Glutamatergic neuron (in vitro differentiated cells): ENCODE measurements around the gene DUSP14. TPM values are rescaled to one million over a fixed set of nuclear protein-coding genes. Genes with fewer than 3 reads are reported as not detected.

Experiments
- DNase-seq: peaks from one replicate; pipeline ENCODE4 v3.0.0; 2022
- H3K27ac Mint-ChIP-seq: one replicate; pipeline ENCODE4 v1.8.0; 2020; ENCODE audit warnings: mild to moderate bottlenecking, mixed read lengths, inconsistent platforms; ENCODE audit not compliant: unreplicated experiment
- H3K27me3 Mint-ChIP-seq: one replicate; pipeline ENCODE4 v1.8.0; 2020; ENCODE audit warnings: mild to moderate bottlenecking, moderate library complexity, mixed read lengths, inconsistent platforms; ENCODE audit not compliant: unreplicated experiment
- H3K36me3 Mint-ChIP-seq: one replicate; pipeline ENCODE4 v1.8.0; 2020; ENCODE audit warnings: mild to moderate bottlenecking, mixed read lengths, inconsistent platforms; ENCODE audit not compliant: unreplicated experiment
- H3K4me1 Mint-ChIP-seq: one replicate; pipeline ENCODE4 v1.8.0; 2020; ENCODE audit warnings: mild to moderate bottlenecking, low read depth, mixed read lengths, inconsistent platforms; ENCODE audit not compliant: unreplicated experiment
- H3K4me3 Mint-ChIP-seq: one replicate; pipeline ENCODE4 v1.8.0; 2020; ENCODE audit warnings: mild to moderate bottlenecking, mixed read lengths, inconsistent platforms; ENCODE audit not compliant: unreplicated experiment
- H3K9me3 Mint-ChIP-seq: one replicate; pipeline ENCODE4 v1.8.0; 2020; ENCODE audit warnings: mild to moderate bottlenecking, moderate library complexity, mixed read lengths, inconsistent platforms; ENCODE audit not compliant: unreplicated experiment
- CTCF ChIP-seq: fragments of 200-600 bp; sonication (generic); IDR thresholded peaks from one replicate; pipeline ENCODE4 v1.5.0; 2021; ENCODE audit not compliant: partially characterized antibody, unreplicated experiment
- total RNA-seq: library from RNA; stranded (reverse); fragmentation: NEBNext Ultra II Directional; extraction: Animal tissue kit (Norgen Biotek cat#: 25700); gene quantifications from one replicate; pipeline ENCODE4 v1.2.1, GENCODE V29; 2021; ENCODE audit not compliant: unreplicated experiment

Gene DUSP14
- total RNA-seq, 1 donor from 2014 or later: 10.0 TPM

- TF ChIP-seq CTCF: no peak
- no peak for DNase-seq
- no peaks in the 10 kb centered on the region for H3K27me3 Mint-ChIP-seq
- H3K36me3 Mint-ChIP-seq: peaks cover 6% of the 10 kb centered on the region
- no peak overlapping the region for H3K4me3 Mint-ChIP-seq
- H3K27ac Mint-ChIP-seq: no peak overlapping the region
- H3K4me1 Mint-ChIP-seq: peaks cover 9% of the 10 kb centered on the region
- H3K9me3 Mint-ChIP-seq: no peaks in the 10 kb centered on the region
Measured at GRCh38 chr17:37555386-37555785, 65.7 kb downstream of the DUSP14 start.

GRCh38 chr17:37557482-37557881 lies 67.8 kb downstream of the DUSP14 start:
- peaks cover 6% of the 10 kb centered on the region for H3K36me3 Mint-ChIP-seq
- no peak for DNase-seq
- no peaks in the 10 kb centered on the region for H3K4me1 Mint-ChIP-seq
- H3K9me3 Mint-ChIP-seq: no peaks in the 10 kb centered on the region
- no peak overlapping the region for H3K27ac Mint-ChIP-seq
- H3K27me3 Mint-ChIP-seq: no peaks in the 10 kb centered on the region
- H3K4me3 Mint-ChIP-seq: no peak overlapping the region
- no peak for TF ChIP-seq CTCF

GRCh38 chr17:37558299-37558698 lies 68.6 kb downstream of the DUSP14 start:
- TF ChIP-seq CTCF: no peak
- Mint-ChIP-seq H3K4me1 (no peaks in the 10 kb centered on the region), H3K27ac (no peak overlapping the region), H3K27me3 (no peaks in the 10 kb centered on the region), H3K9me3 (no peaks in the 10 kb centered on the region), H3K4me3 (no peak overlapping the region), H3K36me3 (no peaks in the 10 kb centered on the region)
- no peak for DNase-seq

GRCh38 chr17:37562016-37562745 lies 72.5 kb downstream of the DUSP14 start:
- H3K27me3 Mint-ChIP-seq: peaks cover 1% of the 10 kb centered on the region
- H3K36me3 Mint-ChIP-seq: peaks cover 19% of the 10 kb centered on the region
- H3K9me3 Mint-ChIP-seq: peaks cover 2% of the 10 kb centered on the region
- no peak for DNase-seq
- no peak overlapping the region for H3K4me3 Mint-ChIP-seq
- peaks cover 7% of the 10 kb centered on the region for H3K4me1 Mint-ChIP-seq
- no peak overlapping the region for H3K27ac Mint-ChIP-seq
- TF ChIP-seq CTCF: no peak

Other genes with a start within 250 kb of the DUSP14 start
- not detected for gene C17orf78, start 113.9 kb upstream of the DUSP14 start, total RNA-seq
- gene ACACA, start 83.1 kb upstream of the DUSP14 start, total RNA-seq: 145 TPM
- 30.6 TPM for gene TADA2A, start 83.0 kb upstream of the DUSP14 start, total RNA-seq
- 65.8 TPM for gene SYNRG, start 119.5 kb downstream of the DUSP14 start, total RNA-seq
- 47.4 TPM for gene DDX52, start 153.6 kb downstream of the DUSP14 start, total RNA-seq